ENCODE results near the gene TNFAIP2. TPM values are rescaled to one million over a fixed set of nuclear protein-coding genes. Genes with fewer than 3 reads are reported as not detected.

The TNFAIP2 gene
- total and polyA plus RNA-seq, 9 of the 15 experiments (the other 6 are each of a cell fraction or from before 2014, with no cell fraction given), result 22.6 to 68.6 (median 44.6) TPM

- TF ChIP-seq NKRF (IDR thresholded peaks at IDR 0.05; ENCODE audit: borderline replicate concordance), result no peak
- TF ChIP-seq POLR2B (IDR thresholded peaks at IDR 0.05; ENCODE audit: low read depth, partially characterized antibody), result no peak
- no peak for TF ChIP-seq ZFX (CRISPR knock-in tag; IDR thresholded peaks at IDR 0.05)
- peak; percentile 40; the same call in 1 of the 2 replicates for TF ChIP-seq EP300 (IDR thresholded peaks at IDR 0.05; ENCODE audit: low read length)
- no peak; a peak in 1 of 4 replicates for TF ChIP-seq TBL1XR1 (IDR thresholded peaks at IDR 0.05; ENCODE audit: low read length in 2 of 2)
- TF ChIP-seq ZNF561 (CRISPR knock-in tag; conservative IDR thresholded peaks at IDR 0.05), result no peak
- TF ChIP-seq DDX20 (tag; IDR thresholded peaks at IDR 0.05; ENCODE audit: low read depth), result no peak
- no peak for TF ChIP-seq HEY1 (CRISPR knock-in tag; IDR thresholded peaks at IDR 0.05; ENCODE audit: borderline replicate concordance)
- TF ChIP-seq CXXC5 (CRISPR knock-in tag; IDR thresholded peaks at IDR 0.05), result 0 out of 2 replicates have a peak, but pooled peaks have one; percentile 37
- TF ChIP-seq RREB1 (CRISPR knock-in tag; IDR thresholded peaks at IDR 0.05), result peak; percentile 70; the same call in 1 of the 2 replicates
- no peak for TF ChIP-seq TSC22D4 (tag; IDR thresholded peaks at IDR 0.05)
- no peak for TF ChIP-seq ZFP36 (IDR thresholded peaks at IDR 0.05; ENCODE audit: low read depth, low read length, partially characterized antibody)
- no peak for TF ChIP-seq ZNF589 (CRISPR knock-in tag; IDR thresholded peaks at IDR 0.05; ENCODE audit: low read depth)
- TF ChIP-seq THRB (CRISPR knock-in tag; conservative IDR thresholded peaks at IDR 0.05), result no peak
- TF ChIP-seq ARID3A (IDR thresholded peaks at IDR 0.05; ENCODE audit: borderline replicate concordance, low read depth, low read length), result no peak
- TF ChIP-seq CREM (IDR thresholded peaks at IDR 0.05; ENCODE audit: low read depth), result peak; percentile 38; the same call in 1 of the 2 replicates
Observed at GRCh38 chr14:103121846-103122584, 1.2 kb upstream of the TNFAIP2 start (continued).

All from K562 (cell line).